ENCODE data around the gene C1orf210.

C1orf210 gene

GRCh38 chr1:43253876-43254275 is 31.5 kb downstream of the C1orf210 start:
- in situ Hi-C loops (cut with HindIII; ENCODE audit: low sequenced_read_pairs) = no loop called here

GRCh38 chr1:43253173-43253572 is 32.2 kb downstream of the C1orf210 start:
- in situ Hi-C loops (cut with HindIII; ENCODE audit: low sequenced_read_pairs) = no loop called here

- in situ Hi-C loops (cut with HindIII; ENCODE audit: low sequenced_read_pairs) = no loop called here
Measured at GRCh38 chr1:43252225-43252624, 33.2 kb downstream of the C1orf210 start.

GRCh38 chr1:43251024-43251423 is 34.4 kb downstream of the C1orf210 start:
- in situ Hi-C loops (cut with HindIII; ENCODE audit: low sequenced_read_pairs) = no loop called here

- in situ Hi-C loops (cut with HindIII; ENCODE audit: low sequenced_read_pairs) = no loop called here
Measured at GRCh38 chr1:43250351-43250761, 35.0 kb downstream of the C1orf210 start.

- in situ Hi-C loops (cut with HindIII; ENCODE audit: low sequenced_read_pairs) = loop anchor here (25.0 kb wide), 1 partner anchor 165 kb away; no protein-coding TSS in a partner anchor
Measured at GRCh38 chr1:43247256-43247921, 38.0 kb downstream of the C1orf210 start.

GRCh38 chr1:43246466-43247213 is 38.7 kb downstream of the C1orf210 start:
- in situ Hi-C loops (cut with HindIII; ENCODE audit: low sequenced_read_pairs) = loop anchor here (25.0 kb wide), 1 partner anchor 166 kb away; no protein-coding TSS in a partner anchor

- in situ Hi-C loops (cut with HindIII; ENCODE audit: low sequenced_read_pairs) = loop anchor here (25.0 kb wide), 1 partner anchor 169 kb away; no protein-coding TSS in a partner anchor
Measured at GRCh38 chr1:43243299-43243698, 42.1 kb downstream of the C1orf210 start.

- in situ Hi-C loops (cut with HindIII; ENCODE audit: low sequenced_read_pairs) = loop anchor here (25.0 kb wide), 1 partner anchor 171 kb away; no protein-coding TSS in a partner anchor
Measured at GRCh38 chr1:43241413-43241836, 44.0 kb downstream of the C1orf210 start.

- in situ Hi-C loops (cut with HindIII; ENCODE audit: low sequenced_read_pairs) = loop anchor here (25.0 kb wide), 1 partner anchor 173 kb away; no protein-coding TSS in a partner anchor
Measured at GRCh38 chr1:43239484-43239883, 45.9 kb downstream of the C1orf210 start.

- in situ Hi-C loops (cut with HindIII; ENCODE audit: low sequenced_read_pairs) = loop anchor here (25.0 kb wide), 1 partner anchor 173 kb away; no protein-coding TSS in a partner anchor
Measured at GRCh38 chr1:43238991-43239469, 46.4 kb downstream of the C1orf210 start.

GRCh38 chr1:43238085-43238484 is 47.3 kb downstream of the C1orf210 start:
- in situ Hi-C loops (cut with HindIII; ENCODE audit: low sequenced_read_pairs) = loop anchor here (25.0 kb wide), 1 partner anchor 174 kb away; no protein-coding TSS in a partner anchor

- in situ Hi-C loops (cut with HindIII; ENCODE audit: low sequenced_read_pairs) = loop anchor here (25.0 kb wide), 1 partner anchor 175 kb away; no protein-coding TSS in a partner anchor
Measured at GRCh38 chr1:43237121-43237520, 48.3 kb downstream of the C1orf210 start.

- in situ Hi-C loops (cut with HindIII; ENCODE audit: low sequenced_read_pairs) = loop anchor here (25.0 kb wide), 1 partner anchor 177 kb away; no protein-coding TSS in a partner anchor
Measured at GRCh38 chr1:43235451-43236121, 49.8 kb downstream of the C1orf210 start.

GRCh38 chr1:43235040-43235439 is 50.3 kb downstream of the C1orf210 start:
- in situ Hi-C loops (cut with HindIII; ENCODE audit: low sequenced_read_pairs) = loop anchor here (25.0 kb wide), 1 partner anchor 177 kb away; no protein-coding TSS in a partner anchor

GRCh38 chr1:43234267-43234666 is 51.1 kb downstream of the C1orf210 start:
- in situ Hi-C loops (cut with HindIII; ENCODE audit: low sequenced_read_pairs) = loop anchor here (25.0 kb wide), 1 partner anchor 178 kb away; no protein-coding TSS in a partner anchor

GRCh38 chr1:43233631-43234030 is 51.8 kb downstream of the C1orf210 start:
- in situ Hi-C loops (cut with HindIII; ENCODE audit: low sequenced_read_pairs) = loop anchor here (25.0 kb wide), 1 partner anchor 179 kb away; no protein-coding TSS in a partner anchor

GRCh38 chr1:43232482-43232881 is 52.9 kb downstream of the C1orf210 start:
- in situ Hi-C loops (cut with HindIII; ENCODE audit: low sequenced_read_pairs) = loop anchor here (25.0 kb wide), 1 partner anchor 180 kb away; no protein-coding TSS in a partner anchor

- in situ Hi-C loops (cut with HindIII; ENCODE audit: low sequenced_read_pairs) = loop anchor here (25.0 kb wide), 1 partner anchor 180 kb away; no protein-coding TSS in a partner anchor
Measured at GRCh38 chr1:43232074-43232473, 53.3 kb downstream of the C1orf210 start.

Measured in DLD1 (cell line).